ENCODE results near the gene EEF1AKMT2.
"Not testable (repeated sequence)": the region's sequence is repeated elsewhere in the genome, so short reads cannot be mapped to it uniquely, and the experiment has no call there.

Gene EEF1AKMT2

GRCh38 chr10:124791547-124792348 lies at the start of gene EEF1AKMT2:
Gene EEF1AKMT2, minus strand, starts transcription at chr10:124791887. Its CDS starts 54 bp downstream, at chr10:124791833.
- peak; percentile 57 for DNase-seq (ENCODE audit: low read depth)

- no peak for DNase-seq (ENCODE audit: low read depth)
These were observed 46.0 kb upstream of the EEF1AKMT2 start for GRCh38 chr10:124837687-124838086.

- no peak for DNase-seq (ENCODE audit: low read depth)
These were observed 39.4 kb upstream of the EEF1AKMT2 start for GRCh38 chr10:124831116-124831515.

- no peak for DNase-seq (ENCODE audit: low read depth)
These were observed 38.8 kb upstream of the EEF1AKMT2 start for GRCh38 chr10:124830445-124830844.

DNA sequence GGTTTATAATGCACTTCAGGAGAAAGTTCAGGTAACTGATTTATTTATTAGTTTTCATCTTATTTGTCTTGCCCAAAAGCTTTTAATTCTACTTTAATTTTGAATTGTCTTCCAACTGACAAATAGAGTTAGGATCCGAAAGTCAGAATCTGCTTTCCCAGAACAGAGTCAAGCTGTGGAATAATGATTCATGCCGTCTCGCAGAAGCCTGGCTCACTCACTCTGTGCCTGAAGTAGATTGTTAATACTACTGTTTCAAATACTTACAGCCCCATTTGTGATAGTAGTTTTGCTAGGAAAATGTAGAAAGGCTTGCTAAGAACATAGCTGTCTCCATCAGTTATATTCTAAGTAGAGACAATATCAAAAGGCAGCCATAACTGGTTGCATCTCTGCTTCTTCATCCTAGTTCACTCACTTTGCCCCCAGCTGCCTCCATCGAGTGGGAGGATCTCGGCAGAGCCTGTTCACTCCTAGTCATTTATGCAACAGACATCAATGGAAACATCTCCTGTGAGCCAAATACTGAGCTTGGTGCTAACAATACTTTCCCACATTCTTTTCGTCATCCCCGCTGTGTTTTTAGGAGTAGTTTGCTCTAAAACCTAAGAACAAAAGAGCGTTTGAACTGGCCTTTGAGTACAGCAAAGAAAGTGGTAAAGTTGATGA lies 37.9 kb upstream of the EEF1AKMT2 start:
- no peak for DNase-seq (ENCODE audit: low read depth)

DNA sequence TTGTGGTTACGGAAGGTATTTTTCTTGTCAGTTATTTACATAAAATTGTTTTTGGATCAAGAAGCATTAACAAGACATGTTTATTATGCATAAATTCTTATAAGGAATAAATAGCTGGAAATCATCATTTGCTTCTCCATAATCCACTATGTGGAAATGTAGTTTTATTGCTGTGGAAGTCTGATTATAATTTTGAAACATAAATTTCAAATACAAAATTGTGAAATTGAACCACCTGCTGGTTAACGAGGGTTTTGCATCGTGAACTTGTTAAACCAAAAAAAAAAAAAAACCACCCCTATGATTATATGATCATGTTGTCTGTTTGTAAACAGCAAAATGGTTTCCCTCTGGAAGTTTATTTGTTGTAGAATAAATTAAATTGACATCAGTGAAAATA lies 35.8 kb upstream of the EEF1AKMT2 start:
- DNase-seq (ENCODE audit: low read depth), result no peak

- DNase-seq (ENCODE audit: low read depth), result no peak
These were observed 34.6 kb upstream of the EEF1AKMT2 start for GRCh38 chr10:124826262-124826661.

DNA sequence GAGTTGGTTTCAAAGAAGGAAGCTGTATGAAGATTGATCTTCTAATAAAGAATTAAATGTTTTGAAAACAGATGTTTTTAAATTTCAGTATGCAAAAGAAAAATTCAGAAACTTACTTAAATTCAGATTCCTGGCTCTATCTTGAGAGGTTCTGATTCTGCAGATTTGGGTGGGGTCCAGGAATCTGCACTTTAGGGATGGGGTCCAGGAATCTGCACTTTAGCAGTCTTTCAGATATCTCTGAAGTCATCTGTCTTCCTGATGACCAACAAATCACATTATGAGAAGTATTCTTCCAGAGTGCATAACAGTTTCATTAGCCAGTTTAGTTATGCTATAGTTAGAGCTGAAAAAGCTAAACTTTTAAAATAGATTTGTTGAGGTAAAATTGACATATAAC lies 34.0 kb upstream of the EEF1AKMT2 start:
- no peak for DNase-seq (ENCODE audit: low read depth)

- not testable (repeated sequence) for DNase-seq (ENCODE audit: low read depth)
These were observed 33.2 kb upstream of the EEF1AKMT2 start for GRCh38 chr10:124824932-124825331.

DNA sequence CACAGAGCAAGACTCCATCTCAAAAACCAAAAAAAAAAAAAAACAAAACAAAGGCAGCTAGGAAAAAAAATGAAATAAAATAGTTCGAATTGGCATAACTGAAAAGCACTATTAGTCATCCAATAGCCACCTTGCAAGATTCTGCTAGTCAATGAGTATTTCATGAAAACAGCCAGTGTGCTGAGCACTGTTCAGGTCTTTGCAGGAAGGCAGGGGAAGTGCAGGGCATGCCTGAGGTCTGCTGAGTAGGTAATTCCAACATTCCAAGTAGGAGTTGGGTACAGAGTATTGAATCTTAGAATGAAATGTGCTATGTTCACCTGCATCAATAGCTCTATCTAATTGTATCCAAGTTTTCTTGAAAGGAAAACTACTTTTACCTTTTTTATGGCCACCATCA lies 32.8 kb upstream of the EEF1AKMT2 start:
- DNase-seq (ENCODE audit: low read depth), result no peak

DNA sequence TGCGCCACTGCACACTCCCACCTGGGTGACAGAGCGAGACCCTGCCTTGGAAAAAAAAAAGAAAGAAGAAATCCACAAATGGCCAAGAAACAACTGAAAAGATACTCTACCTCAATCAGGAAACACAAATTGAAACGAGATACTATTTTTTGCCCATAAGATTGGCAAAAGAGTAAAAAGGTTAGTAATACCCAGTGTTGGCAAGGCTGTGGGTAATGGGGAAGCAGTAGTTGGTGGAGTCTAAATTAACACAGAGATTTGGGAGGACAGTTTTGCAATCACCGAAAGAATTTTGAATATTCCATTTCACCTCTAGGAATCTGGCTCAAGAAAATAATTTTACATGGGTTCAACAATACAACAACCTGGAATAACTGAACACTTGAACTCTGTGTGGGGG lies 29.8 kb upstream of the EEF1AKMT2 start:
- DNase-seq (ENCODE audit: low read depth), result no peak

DNA sequence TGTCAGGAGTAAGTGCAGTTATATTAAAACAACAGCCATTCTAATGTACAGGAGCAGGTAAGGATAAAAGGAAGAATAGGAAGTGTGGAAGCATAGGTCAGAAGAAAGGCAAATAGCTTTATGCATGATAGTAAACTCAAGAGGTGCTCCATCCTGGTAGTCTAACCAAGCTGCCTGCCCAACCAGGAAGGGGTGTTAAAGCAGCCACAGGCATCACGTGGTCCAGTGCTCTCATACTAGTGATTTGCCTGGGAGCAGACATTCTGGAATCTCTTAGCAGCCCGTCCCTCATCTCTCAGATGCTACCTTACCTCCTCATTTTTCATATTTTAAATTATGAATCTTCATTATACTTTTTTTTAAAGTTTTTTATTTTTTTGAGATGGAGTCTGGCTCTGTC lies 28.4 kb upstream of the EEF1AKMT2 start:
- no peak for DNase-seq (ENCODE audit: low read depth)

DNA sequence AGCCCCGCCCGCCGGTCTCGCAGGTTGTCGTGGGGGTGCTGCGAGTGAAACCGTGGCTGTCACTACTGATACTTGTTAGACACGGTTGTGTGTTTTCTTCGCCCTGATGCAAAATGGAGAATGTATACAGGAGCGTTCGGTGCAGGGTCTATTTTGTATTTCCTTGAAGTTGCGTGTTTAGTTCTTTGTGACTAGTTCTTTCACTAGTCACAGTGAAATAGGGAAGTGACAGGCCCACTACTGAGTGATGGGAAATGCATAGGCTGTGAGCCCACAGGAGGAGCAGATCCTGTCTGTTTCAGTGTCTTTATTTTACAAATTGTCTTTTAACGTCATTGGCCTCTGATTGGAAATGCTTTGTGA lies 10.6 kb upstream of the EEF1AKMT2 start:
- DNase-seq (ENCODE audit: low read depth), result no peak

DNA sequence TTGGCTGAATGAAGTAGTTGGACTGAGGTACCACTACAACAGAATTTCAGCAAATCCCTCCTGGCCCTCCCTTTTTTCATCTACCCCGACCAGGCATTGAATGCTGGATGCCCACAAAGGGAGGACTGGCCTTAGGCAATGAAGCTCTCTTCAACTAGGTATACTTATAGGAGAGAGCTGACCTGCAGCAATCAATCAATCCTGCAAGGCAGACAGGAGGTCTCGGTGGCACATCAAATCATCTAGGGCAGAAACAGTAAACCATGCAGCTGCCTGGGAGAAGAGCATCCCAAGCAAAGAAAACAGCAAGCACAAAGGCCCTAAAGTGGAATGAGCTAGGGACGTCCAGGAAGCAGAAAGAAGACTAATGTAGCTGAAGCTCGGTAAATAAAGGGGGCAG lies 7.5 kb upstream of the EEF1AKMT2 start:
- no peak for DNase-seq (ENCODE audit: low read depth)

- DNase-seq (ENCODE audit: low read depth), result no peak
These were observed 7.1 kb upstream of the EEF1AKMT2 start for GRCh38 chr10:124798781-124799180.

GRCh38 chr10:124798364-124798763 lies 6.7 kb upstream of the EEF1AKMT2 start:
- no peak for DNase-seq (ENCODE audit: low read depth)

- DNase-seq (ENCODE audit: low read depth), result no peak
These were observed 1.3 kb upstream of the EEF1AKMT2 start for GRCh38 chr10:124792998-124793352.

GRCh38 chr10:124782900-124783299 lies 8.8 kb downstream of the EEF1AKMT2 start:
- DNase-seq (ENCODE audit: low read depth), result not testable (repeated sequence)

- DNase-seq (ENCODE audit: low read depth), result no peak
These were observed 22.9 kb downstream of the EEF1AKMT2 start for GRCh38 chr10:124768791-124769190.

- DNase-seq (ENCODE audit: low read depth), result no peak
These were observed 26.4 kb downstream of the EEF1AKMT2 start for GRCh38 chr10:124765256-124765655.

- DNase-seq (ENCODE audit: low read depth), result no peak
These were observed 28.4 kb downstream of the EEF1AKMT2 start for GRCh38 chr10:124763267-124763666.

- DNase-seq (ENCODE audit: low read depth), result no peak
These were observed 29.4 kb downstream of the EEF1AKMT2 start for GRCh38 chr10:124762281-124762680.

GRCh38 chr10:124756156-124756903 lies 35.4 kb downstream of the EEF1AKMT2 start:
- no peak for DNase-seq (ENCODE audit: low read depth)
